SK-N-MC (cell line): Measurements from ENCODE around the gene PHIP.

Experiments
- DNase-seq: peaks from one replicate; pipeline ENCODE4 v3.0.0-alpha.2; 2011; ENCODE audit warnings: low read depth, low spot score
- H3K27ac ChIP-seq: fragments of 200-600 bp; sonication (generic); 2 replicates; pipeline ENCODE4 v1.5.1; 2016; ENCODE audit warnings: mixed run types
- H3K36me3 ChIP-seq: fragments of 200-600 bp; sonication (generic); 2 replicates; pipeline ENCODE4 v1.6.1; 2017; ENCODE audit warnings: antibody characterized with exemption, low read length, mixed read lengths; ENCODE audit not compliant: insufficient read depth
- H3K4me3 ChIP-seq: fragments of 200-600 bp; sonication (generic); 2 replicates; pipeline ENCODE4 v1.5.1; 2016
- H3K9ac ChIP-seq: fragments of 200-600 bp; sonication (generic); 2 replicates; pipeline ENCODE4 v1.8.0; 2017; ENCODE audit warnings: mixed run types, mixed read lengths; ENCODE audit not compliant: insufficient read length
- H3K9me3 ChIP-seq: fragments of 200-600 bp; sonication (generic); 2 replicates; pipeline ENCODE4 v1.6.1; 2017; ENCODE audit warnings: low read depth, mild to moderate bottlenecking, antibody characterized with exemption, low read length, moderate library complexity, mixed read lengths
- EZH2 ChIP-seq: fragments of 200-600 bp; sonication (generic); IDR thresholded peaks from one replicate; pipeline ENCODE4 v1.6.1; 2017; ENCODE audit warnings: antibody characterized with exemption
- FOXP2 ChIP-seq: optimal IDR thresholded peaks from 2 replicates; pipeline ENCODE3; 2011; ENCODE audit warnings: mild to moderate bottlenecking, moderate library complexity; ENCODE audit not compliant: insufficient read depth; ENCODE audit errors: extremely low read length, control extremely low read depth
- POLR2AphosphoS5 ChIP-seq: IDR thresholded peaks from 2 replicates; pipeline ENCODE4 v1.6.1; 2012; ENCODE audit warnings: mild to moderate bottlenecking, low read depth, low read length, borderline replicate concordance

PHIP gene

GRCh38 chr6:79078075-79078969, at the start of gene PHIP:
TSS of gene PHIP (minus strand) at chr6:79078254. CDS start at chr6:79078068, 186 bp downstream.
- Histone ChIP-seq H3K27ac (peak within 1 kb of the TSS; percentile 95), H3K9ac (peak within 1 kb of the TSS; percentile 94), H3K4me3 (peak within 1 kb of the TSS; percentile 96), H3K9me3 (no peaks in the 10 kb centered on the region), H3K36me3 (peaks cover 28% of the 10 kb centered on the region)
- TF ChIP-seq POLR2AphosphoS5 (peak; percentile 85), EZH2 (no peak), FOXP2 (peak; percentile 86)
- DNase-seq: peak; percentile 90

- Histone ChIP-seq H3K27ac (no peak overlapping the region), H3K4me3 (no peak overlapping the region), H3K36me3 (no peaks in the 10 kb centered on the region), H3K9ac (no peak overlapping the region), H3K9me3 (no peaks in the 10 kb centered on the region)
- TF ChIP-seq FOXP2: no peak
- no peak for TF ChIP-seq EZH2
- no peak for TF ChIP-seq POLR2AphosphoS5
- no peak for DNase-seq
These were observed 49.6 kb upstream of the PHIP start for GRCh38 chr6:79127660-79128059.

- DNase-seq: no peak
- Histone ChIP-seq H3K4me3 (peak overlapping the region; percentile 13; the same call in 1 of the 2 replicates), H3K9me3 (no peaks in the 10 kb centered on the region), H3K27ac (peak overlapping the region; percentile 67; the same call in 1 of the 2 replicates), H3K9ac (no peak overlapping the region), H3K36me3 (no peaks in the 10 kb centered on the region)
- TF ChIP-seq POLR2AphosphoS5 (no peak), EZH2 (no peak), FOXP2 (no peak)
These were observed 41.2 kb upstream of the PHIP start for GRCh38 chr6:79119217-79119616.

- Histone ChIP-seq H3K9ac (no peak overlapping the region), H3K4me3 (no peak overlapping the region), H3K9me3 (no peaks in the 10 kb centered on the region), H3K27ac (no peak overlapping the region), H3K36me3 (no peaks in the 10 kb centered on the region)
- no peak for DNase-seq
- TF ChIP-seq FOXP2 (no peak), EZH2 (no peak), POLR2AphosphoS5 (no peak)
These were observed 39.7 kb upstream of the PHIP start for GRCh38 chr6:79117752-79118151.

- Histone ChIP-seq H3K4me3 (no peak overlapping the region), H3K9ac (no peak overlapping the region), H3K27ac (no peak overlapping the region), H3K9me3 (no peaks in the 10 kb centered on the region), H3K36me3 (no peaks in the 10 kb centered on the region)
- no peak for DNase-seq
- TF ChIP-seq EZH2 (no peak), FOXP2 (no peak), POLR2AphosphoS5 (no peak)
These were observed 37.6 kb upstream of the PHIP start for GRCh38 chr6:79115553-79116182.

- Histone ChIP-seq H3K36me3 (no peaks in the 10 kb centered on the region), H3K27ac (no peak overlapping the region), H3K4me3 (no peak overlapping the region), H3K9ac (no peak overlapping the region), H3K9me3 (no peaks in the 10 kb centered on the region)
- no peak for DNase-seq
- TF ChIP-seq POLR2AphosphoS5 (no peak), FOXP2 (no peak), EZH2 (no peak)
These were observed 33.5 kb upstream of the PHIP start for GRCh38 chr6:79111549-79111948.

GRCh38 chr6:79101164-79101563, 23.1 kb upstream of the PHIP start:
- TF ChIP-seq POLR2AphosphoS5 (no peak), EZH2 (no peak), FOXP2 (no peak)
- H3K36me3 ChIP-seq: no peaks in the 10 kb centered on the region
- H3K27ac ChIP-seq: no peak overlapping the region
- DNase-seq: no peak
- H3K4me3 ChIP-seq: no peak overlapping the region
- H3K9me3 ChIP-seq: no peaks in the 10 kb centered on the region; the same call in 1 of the 2 replicates
- no peak overlapping the region for H3K9ac ChIP-seq

GRCh38 chr6:79100304-79100703, 22.2 kb upstream of the PHIP start:
- no peak for DNase-seq
- no peak overlapping the region for H3K4me3 ChIP-seq
- no peak overlapping the region for H3K27ac ChIP-seq
- H3K9ac ChIP-seq: no peak overlapping the region
- TF ChIP-seq FOXP2 (no peak), POLR2AphosphoS5 (no peak), EZH2 (no peak)
- no peaks in the 10 kb centered on the region for H3K36me3 ChIP-seq
- H3K9me3 ChIP-seq: no peaks in the 10 kb centered on the region; the same call in 1 of the 2 replicates
